ENCODE results near the gene ESPNL.
A peak's percentile ranks its signal among the peaks of the same experiment; 100 is the strongest.
"Not testable (repeated sequence)": the region's sequence is repeated elsewhere in the genome, so short reads cannot be mapped to it uniquely, and the experiment has no call there.

The ESPNL gene

GRCh38 chr2:238100049-238100820, at the start of gene ESPNL:
TSS of gene ESPNL (plus strand) at chr2:238100340. CDS start at chr2:238100420, 80 bp downstream.
- DNase-seq: no peak

GRCh38 chr2:238053191-238053776, 46.9 kb upstream of the ESPNL start:
- no peak for DNase-seq

- DNase-seq: no peak
Measured at GRCh38 chr2:238055841-238056240, 44.3 kb upstream of the ESPNL start.

- not testable (repeated sequence) for DNase-seq
Measured at GRCh38 chr2:238057696-238058575, 42.2 kb upstream of the ESPNL start.

GRCh38 chr2:238059505-238059904, 40.6 kb upstream of the ESPNL start:
- no peak for DNase-seq

- no peak for DNase-seq
Measured at GRCh38 chr2:238060096-238060541, 40.0 kb upstream of the ESPNL start.

- peak; percentile 97 for DNase-seq
Measured at GRCh38 chr2:238060542-238061314, 39.4 kb upstream of the ESPNL start, which contains the start of gene SCLY. TSS of gene SCLY (plus strand) at chr2:238061001. CDS start at chr2:238061055, 54 bp downstream.

- DNase-seq: peak; percentile 54
Measured at GRCh38 chr2:238061315-238062202, 38.6 kb upstream of the ESPNL start.

- DNase-seq: no peak
Measured at GRCh38 chr2:238063414-238064189, 36.5 kb upstream of the ESPNL start.

GRCh38 chr2:238064376-238064775, 35.8 kb upstream of the ESPNL start:
- no peak for DNase-seq

GRCh38 chr2:238065071-238065846, 34.9 kb upstream of the ESPNL start:
- no peak for DNase-seq

- DNase-seq: no peak
Measured at GRCh38 chr2:238066218-238066617, 33.9 kb upstream of the ESPNL start.

- peak; percentile 64 for DNase-seq
Measured at GRCh38 chr2:238066718-238067117, 33.4 kb upstream of the ESPNL start.

- no peak for DNase-seq
Measured at GRCh38 chr2:238067939-238068338, 32.2 kb upstream of the ESPNL start.

GRCh38 chr2:238069021-238069709, 31.0 kb upstream of the ESPNL start:
- no peak for DNase-seq

GRCh38 chr2:238069877-238070276, 30.3 kb upstream of the ESPNL start:
- DNase-seq: no peak

GRCh38 chr2:238075397-238075796, 24.7 kb upstream of the ESPNL start:
- no peak for DNase-seq

GRCh38 chr2:238077292-238077691, 22.8 kb upstream of the ESPNL start:
- DNase-seq: no peak

- DNase-seq: no peak
Measured at GRCh38 chr2:238079874-238080327, 20.2 kb upstream of the ESPNL start.
